Measurements from ENCODE around the gene NUP62.

DNA sequence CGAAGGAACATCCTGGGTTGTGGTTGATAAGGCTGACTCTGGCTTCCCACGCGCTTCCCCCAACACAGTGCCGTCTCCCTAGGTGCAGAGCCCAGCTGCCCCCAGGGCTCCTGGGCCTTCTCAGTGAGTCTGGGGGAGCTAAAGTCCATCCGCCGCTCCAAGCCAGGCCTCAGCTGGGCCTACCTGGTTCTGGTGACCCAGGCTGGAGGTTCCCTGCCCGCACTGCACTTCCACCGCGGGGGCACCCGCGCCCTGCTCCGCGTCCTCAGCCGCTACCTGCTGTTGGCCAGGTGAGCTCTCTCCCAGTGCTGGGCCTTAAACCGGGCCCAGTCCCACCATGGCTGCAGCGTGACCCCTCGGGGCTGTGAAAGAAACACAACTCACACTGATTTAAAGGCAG lies 48.1 kb downstream of the NUP62 start:
- TF ChIP-seq POLR2A (IDR thresholded peaks at IDR 0.05) (no peak), CTCF (IDR thresholded peaks at IDR 0.05) (no peak)

Data from right lobe of liver (tissue), 4 donors.